Measurements from ENCODE around the gene USO1. TPM values are rescaled to one million over a fixed set of nuclear protein-coding genes. Genes with fewer than 3 reads are reported as not detected.

The USO1 gene
- total and polyA plus RNA-seq, 9 of the 15 experiments (the other 6 are each of a cell fraction or from before 2014, with no cell fraction given): 19.3 to 97.8 (median 48.5) TPM

DNA sequence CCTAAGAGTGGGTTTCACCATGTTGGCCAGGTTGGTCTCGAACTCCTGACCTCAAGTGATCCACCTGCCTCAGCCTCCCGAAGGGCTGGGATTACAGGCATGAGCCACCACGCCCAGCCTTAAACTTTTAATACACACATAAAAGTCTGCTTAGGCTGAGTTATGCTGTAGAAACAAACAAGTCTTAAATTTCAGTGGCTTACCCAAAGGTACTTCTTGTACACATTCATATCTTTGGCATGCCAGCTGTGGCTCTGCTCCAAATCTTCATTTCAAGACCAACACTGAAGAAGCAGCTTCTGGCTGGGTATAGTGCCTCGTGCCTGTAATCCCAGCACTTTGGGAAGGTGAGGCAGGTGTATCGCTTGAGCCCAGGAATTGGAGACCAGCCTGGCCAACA lies 97.6 kb downstream of the USO1 start:
- H3K9me3 ChIP-seq (replicated peaks; ENCODE audit: control insufficient read depth, insufficient read depth, low read depth, low read length): no peaks in the 10 kb centered on the region
- peaks cover 3% of the 10 kb centered on the region for H3K9me1 ChIP-seq (ENCODE audit: control insufficient read depth, insufficient read depth, low read length)
- POLR2A ChIA-PET: no interaction called here
- no peaks in the 10 kb centered on the region for H3K36me3 ChIP-seq (ENCODE audit: control insufficient read depth, insufficient read depth, low read length)
- intact Hi-C loops (cut with micrococcal nuclease): no loop called here
- no peaks in the 10 kb centered on the region for H3K4me1 ChIP-seq (replicated peaks in 1 of 2; ENCODE audit: control insufficient read depth in 2 of 2, insufficient read depth in 2 of 2, low read length in 2 of 2)
- CTCF ChIA-PET (ENCODE audit: low intra/inter-chr PET ratio): no interaction called here
- DNase-seq (ENCODE audit: extremely low read depth in 1 of 4, low spot score in 3 of 4) (no peak), FAIRE-seq (no peak), ATAC-seq (no peak)
- no peak overlapping the region for H3K9ac ChIP-seq (ENCODE audit: insufficient read depth in 1 of 2, low read depth in 2 of 2, low read length in 2 of 2)
- in situ Hi-C loops (cut with MboI): no loop called here
- no peak overlapping the region for H3K27ac ChIP-seq (ENCODE audit: extremely low read depth, low read depth, low read length)
- H3K27me3 ChIP-seq (ENCODE audit: control insufficient read depth in 2 of 2, insufficient read depth in 2 of 2, low read length in 2 of 2): no peaks in the 10 kb centered on the region
- H3K79me2 ChIP-seq (ENCODE audit: control insufficient read depth, insufficient read depth, low read length): no peaks in the 10 kb centered on the region
- H3K4me3 ChIP-seq: no peak overlapping the region
- no peak overlapping the region for H3K4me2 ChIP-seq (ENCODE audit: insufficient read depth, low read length)
- no peaks in the 10 kb centered on the region for H4K20me1 ChIP-seq (replicated peaks; ENCODE audit: control insufficient read depth, insufficient read depth, low read length)
- peak overlapping the region; percentile 33; the same call in 1 of the 2 replicates for H2AFZ ChIP-seq (ENCODE audit: low read depth, low read length)
- no TSS peak for BruUV-seq (replicated peaks)
- WGBS (ENCODE audit: insufficient coverage, low coverage, missing lambda C conversion rate): 40% methylated on average over 5 of the region's 5 CpGs
- TF ChIP-seq E2F3 (CRISPR knock-in tag; IDR thresholded peaks at IDR 0.05): no peak
- TF ChIP-seq, protein P1, sequence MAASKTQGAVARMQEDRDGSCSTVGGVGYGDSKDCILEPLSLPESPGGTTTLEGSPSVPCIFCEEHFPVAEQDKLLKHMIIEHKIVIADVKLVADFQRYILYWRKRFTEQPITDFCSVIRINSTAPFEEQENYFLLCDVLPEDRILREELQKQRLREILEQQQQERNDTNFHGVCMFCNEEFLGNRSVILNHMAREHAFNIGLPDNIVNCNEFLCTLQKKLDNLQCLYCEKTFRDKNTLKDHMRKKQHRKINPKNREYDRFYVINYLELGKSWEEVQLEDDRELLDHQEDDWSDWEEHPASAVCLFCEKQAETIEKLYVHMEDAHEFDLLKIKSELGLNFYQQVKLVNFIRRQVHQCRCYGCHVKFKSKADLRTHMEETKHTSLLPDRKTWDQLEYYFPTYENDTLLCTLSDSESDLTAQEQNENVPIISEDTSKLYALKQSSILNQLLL (CRISPR knock-in tag; IDR thresholded peaks at IDR 0.05; ENCODE audit: borderline replicate concordance): no peak
- no peak for TF ChIP-seq CBX8 (IDR thresholded peaks at IDR 0.05; ENCODE audit: borderline replicate concordance, extremely low read depth, low read depth, low read length, poor library complexity, severe bottlenecking)
- TF ChIP-seq ZNF436 (CRISPR knock-in tag; IDR thresholded peaks at IDR 0.05): no peak
- TF ChIP-seq SAP30 (IDR thresholded peaks at IDR 0.05; ENCODE audit: borderline replicate concordance, insufficient read depth, low read depth, low read length, poor library complexity, severe bottlenecking): no peak
- TF ChIP-seq, protein P2, sequence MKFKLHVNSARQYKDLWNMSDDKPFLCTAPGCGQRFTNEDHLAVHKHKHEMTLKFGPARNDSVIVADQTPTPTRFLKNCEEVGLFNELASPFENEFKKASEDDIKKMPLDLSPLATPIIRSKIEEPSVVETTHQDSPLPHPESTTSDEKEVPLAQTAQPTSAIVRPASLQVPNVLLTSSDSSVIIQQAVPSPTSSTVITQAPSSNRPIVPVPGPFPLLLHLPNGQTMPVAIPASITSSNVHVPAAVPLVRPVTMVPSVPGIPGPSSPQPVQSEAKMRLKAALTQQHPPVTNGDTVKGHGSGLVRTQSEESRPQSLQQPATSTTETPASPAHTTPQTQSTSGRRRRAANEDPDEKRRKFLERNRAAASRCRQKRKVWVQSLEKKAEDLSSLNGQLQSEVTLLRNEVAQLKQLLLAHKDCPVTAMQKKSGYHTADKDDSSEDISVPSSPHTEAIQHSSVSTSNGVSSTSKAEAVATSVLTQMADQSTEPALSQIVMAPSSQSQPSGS (CRISPR knock-in tag; IDR thresholded peaks at IDR 0.05): no peak
- no peak for TF ChIP-seq ZNF224 (CRISPR knock-in tag; IDR thresholded peaks at IDR 0.05)
- no peak for TF ChIP-seq NCOA2 (IDR thresholded peaks at IDR 0.05; ENCODE audit: partially characterized antibody in 2 of 2)
- TF ChIP-seq TAF9B (IDR thresholded peaks at IDR 0.05; ENCODE audit: partially characterized antibody): no peak
- TF ChIP-seq RHOXF2B (CRISPR knock-in tag; conservative IDR thresholded peaks at IDR 0.05): no peak
